Epithelial cell of esophagus (primary cell): ENCODE measurements around the gene PLCL2.

Experiments
- DNase-seq: peaks from one replicate; pipeline ENCODE4 v3.0.0; 2010; ENCODE audit warnings: low read depth
- H3K4me3 ChIP-seq: 2 replicates; pipeline ENCODE4 v1.5.1; 2011; ENCODE audit warnings: mild to moderate bottlenecking, low read length, control low read depth
- CTCF ChIP-seq: IDR thresholded peaks from 2 replicates; pipeline ENCODE4 v1.5.1; 2011; ENCODE audit warnings: low read depth, mild to moderate bottlenecking, low read length, control low read depth, inconsistent platforms; ENCODE audit not compliant: insufficient read depth; ENCODE audit errors: missing control alignments

Gene PLCL2

GRCh38 chr3:17088602-17089313 lies 204.0 kb downstream of the PLCL2 start:
- no peak for TF ChIP-seq CTCF
- H3K4me3 ChIP-seq = no peak overlapping the region
- no peak for DNase-seq

DNA sequence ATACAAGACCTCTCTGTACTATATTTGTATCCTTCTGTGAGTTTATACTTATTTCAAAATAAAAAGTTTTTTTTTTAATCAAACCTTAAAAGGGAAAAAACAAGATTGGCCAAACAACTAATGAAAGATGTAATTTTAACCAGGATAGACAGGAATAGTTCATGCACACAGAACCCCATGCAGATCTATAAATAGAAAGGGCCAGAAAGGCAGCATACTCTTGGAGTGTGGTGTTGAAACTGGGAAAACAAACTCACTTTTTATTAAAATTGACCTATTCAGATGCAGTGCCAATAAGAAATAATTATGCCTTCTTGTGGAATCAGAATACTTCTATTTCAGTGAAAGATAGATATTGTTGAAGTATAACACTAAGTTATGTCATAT lies 204.6 kb downstream of the PLCL2 start:
- no peak overlapping the region for H3K4me3 ChIP-seq
- no peak for TF ChIP-seq CTCF
- DNase-seq = no peak

- DNase-seq = no peak
- TF ChIP-seq CTCF = no peak
Measured at GRCh38 chr3:17090280-17090983, 205.7 kb downstream of the PLCL2 start.

DNA sequence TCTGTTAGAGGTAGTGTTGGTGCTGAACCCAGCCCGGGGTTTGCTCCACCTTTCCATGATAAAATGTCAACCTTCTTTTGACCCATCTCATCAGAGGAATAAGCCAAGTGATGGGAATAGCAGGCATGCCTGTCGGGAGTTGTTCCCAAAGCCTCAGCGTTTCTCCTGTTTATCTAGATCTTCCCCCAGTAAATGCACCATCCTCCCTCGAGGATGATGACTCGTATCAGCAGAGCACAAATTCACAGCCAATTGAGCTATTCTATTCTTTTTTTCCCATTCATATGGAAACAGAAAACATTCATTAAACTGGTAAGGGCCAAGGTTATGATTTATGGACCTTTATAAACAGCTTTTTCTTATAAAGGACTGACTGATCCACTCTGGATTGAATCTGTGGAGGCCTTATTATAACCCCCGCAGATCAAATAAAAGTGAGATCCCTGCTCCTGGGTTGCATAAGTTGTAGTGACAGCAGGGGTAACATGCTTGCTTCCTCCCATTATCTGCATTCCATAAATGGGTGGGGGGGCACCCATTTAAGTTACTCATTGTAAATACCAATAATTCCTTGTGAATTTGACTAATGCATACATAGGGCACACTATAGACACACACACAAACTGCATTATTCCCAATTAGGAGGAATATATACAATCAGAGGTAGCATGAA lies 207.3 kb downstream of the PLCL2 start:
- DNase-seq = no peak
- H3K4me3 ChIP-seq = no peak overlapping the region
- TF ChIP-seq CTCF = no peak

More at GRCh38 chr3:17090280-17090983, 205.7 kb downstream of the PLCL2 start:
- no peak overlapping the region for H3K4me3 ChIP-seq

DNA sequence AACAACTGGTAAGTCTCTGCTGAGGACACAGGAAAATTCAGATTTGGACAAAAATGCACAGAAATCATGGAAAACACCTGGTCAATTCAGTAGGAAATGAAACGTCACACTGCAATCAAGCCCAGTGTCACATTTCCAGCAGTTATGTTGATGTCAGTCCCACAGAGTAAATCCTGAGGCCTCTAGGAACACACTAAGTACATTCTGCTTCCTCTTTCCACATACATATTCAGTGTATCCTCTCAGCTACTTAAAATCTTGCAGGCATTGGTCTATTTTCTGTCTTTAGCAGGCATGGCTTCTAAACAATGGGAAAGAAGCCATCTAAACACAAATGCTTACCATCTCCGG lies 207.8 kb downstream of the PLCL2 start:
- DNase-seq = no peak
- H3K4me3 ChIP-seq = no peak overlapping the region
- no peak for TF ChIP-seq CTCF

GRCh38 chr3:17094551-17094950 lies 209.8 kb downstream of the PLCL2 start:
- H3K4me3 ChIP-seq = no peak overlapping the region
- no peak for TF ChIP-seq CTCF
- DNase-seq = no peak
